Activated CD8-positive, alpha-beta T cell treated with anti-CD3 and anti-CD28 coated beads, Interleukin-2, amount 10 ng/mL, durations not matched to agents 7 days and 5 days (primary cell): ENCODE data around the gene CLCA2. TPM values are rescaled to one million over a fixed set of nuclear protein-coding genes. Genes with fewer than 3 reads are reported as not detected.

Experiments
- ATAC-seq: fragments of 150-1000 bp; cut with Tn5 transposase; one replicate; pipeline ENCODE4 v1.10.0; 2021; ENCODE audit warnings: moderate library complexity
- CTCF ChIA-PET: fragments of 350-600 bp; sonication (Branson Sonifier 250); formaldehyde crosslinking; loops from one replicate; lab custom pipeline; 2021; ENCODE audit warnings: antibody characterized with exemption; lab: Charles Lee
- POLR2A ChIA-PET: fragments of 350-600 bp; sonication (Branson Sonifier 250); formaldehyde crosslinking; loops from one replicate; lab custom pipeline; 2021; ENCODE audit warnings: antibody characterized with exemption; lab: Charles Lee
- DNase-seq: peaks from one replicate; pipeline ENCODE4 v3.0.0-alpha.2; 2020
- H3K27ac Mint-ChIP-seq: one replicate; pipeline ENCODE4 v1.8.0; 2021; ENCODE audit warnings: mild to moderate bottlenecking, mixed read lengths
- H3K27me3 Mint-ChIP-seq: one replicate; pipeline ENCODE4 v1.8.0; 2021; ENCODE audit warnings: low read depth, mixed read lengths
- H3K36me3 Mint-ChIP-seq: one replicate; pipeline ENCODE4 v1.8.0; 2021; ENCODE audit warnings: low read depth, mixed read lengths
- H3K4me1 Mint-ChIP-seq: one replicate; pipeline ENCODE4 v1.8.0; 2021; ENCODE audit warnings: low read depth, mixed read lengths
- H3K4me3 Mint-ChIP-seq: one replicate; pipeline ENCODE4 v1.8.0; 2021; ENCODE audit warnings: mild to moderate bottlenecking, mixed read lengths
- H3K9me3 Mint-ChIP-seq: one replicate; pipeline ENCODE4 v1.8.0; 2022; ENCODE audit warnings: mixed read lengths; ENCODE audit not compliant: insufficient read depth
- total RNA-seq, 2 experiments: library from RNA; stranded (reverse); gene quantifications; one replicate each; pipeline ENCODE4 v1.2.3, GENCODE V29; 2021

Gene CLCA2
- total RNA-seq, 2 experiments from 2014 or later, result not detected

DNA sequence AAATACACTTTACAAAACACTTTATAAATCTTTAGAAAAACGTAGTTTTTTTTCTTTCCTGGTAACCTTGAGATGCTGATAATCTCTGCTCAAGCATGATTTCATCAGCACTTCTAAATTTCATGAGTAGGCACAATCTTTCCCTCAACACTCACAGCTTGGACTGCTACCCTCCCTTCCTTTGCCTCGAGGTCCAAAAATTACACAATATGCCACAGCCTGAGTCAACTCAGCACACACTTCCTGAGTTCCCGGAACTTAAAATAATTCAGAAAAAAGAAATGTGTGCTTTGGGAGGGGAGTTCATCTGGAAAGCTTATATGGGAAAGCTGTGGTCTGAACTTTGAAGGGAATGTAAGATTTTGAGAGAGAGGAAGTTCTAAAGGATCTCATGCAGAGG, 5.9 kb downstream of the CLCA2 start:
- POLR2A ChIA-PET, result no interaction called here
- H3K36me3 Mint-ChIP-seq, result no peaks in the 10 kb centered on the region
- CTCF ChIA-PET, result interaction anchor here (0.9 to 2.5 kb wide), 4 partner anchors 8 to 71 kb away, joined by 3 to 15 read pairs (median 4); no protein-coding TSS in a partner anchor
- no peak for ATAC-seq
- no peak overlapping the region for H3K27ac Mint-ChIP-seq
- DNase-seq, result no peak
- no peaks in the 10 kb centered on the region for H3K4me1 Mint-ChIP-seq
- H3K27me3 Mint-ChIP-seq, result peaks cover 13% of the 10 kb centered on the region
- no peak overlapping the region for H3K4me3 Mint-ChIP-seq
- H3K9me3 Mint-ChIP-seq, result no peaks in the 10 kb centered on the region

DNA sequence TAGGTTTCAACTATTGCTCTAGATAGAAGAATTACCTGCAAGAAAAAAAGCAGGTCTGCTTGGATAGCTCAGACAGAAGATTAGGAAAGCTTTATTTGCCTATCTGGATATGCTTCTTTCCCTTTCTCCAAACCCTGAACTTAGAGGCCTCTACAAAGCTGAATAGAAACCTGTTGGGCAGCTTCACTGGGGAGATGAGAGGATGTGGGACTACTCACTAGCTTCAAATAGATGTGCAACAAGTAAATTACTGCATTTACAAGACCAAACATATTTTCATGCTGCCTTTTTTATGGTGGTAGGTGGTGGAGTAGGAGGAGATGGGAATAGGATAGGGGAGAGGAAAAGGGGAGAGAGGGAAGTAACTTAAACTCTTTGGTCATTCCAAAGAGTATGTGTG, 6.4 kb downstream of the CLCA2 start:
- DNase-seq (no peak), ATAC-seq (no peak)
- no peaks in the 10 kb centered on the region for H3K9me3 Mint-ChIP-seq
- H3K27me3 Mint-ChIP-seq, result peaks cover 13% of the 10 kb centered on the region
- H3K4me1 Mint-ChIP-seq, result no peaks in the 10 kb centered on the region
- H3K4me3 Mint-ChIP-seq, result no peak overlapping the region
- ChIA-PET CTCF (interaction anchor here (0.9 to 2.5 kb wide), 4 partner anchors 9 to 70 kb away, joined by 3 to 15 read pairs (median 4); no protein-coding TSS in a partner anchor), POLR2A (no interaction called here)
- no peaks in the 10 kb centered on the region for H3K36me3 Mint-ChIP-seq
- no peak overlapping the region for H3K27ac Mint-ChIP-seq

DNA sequence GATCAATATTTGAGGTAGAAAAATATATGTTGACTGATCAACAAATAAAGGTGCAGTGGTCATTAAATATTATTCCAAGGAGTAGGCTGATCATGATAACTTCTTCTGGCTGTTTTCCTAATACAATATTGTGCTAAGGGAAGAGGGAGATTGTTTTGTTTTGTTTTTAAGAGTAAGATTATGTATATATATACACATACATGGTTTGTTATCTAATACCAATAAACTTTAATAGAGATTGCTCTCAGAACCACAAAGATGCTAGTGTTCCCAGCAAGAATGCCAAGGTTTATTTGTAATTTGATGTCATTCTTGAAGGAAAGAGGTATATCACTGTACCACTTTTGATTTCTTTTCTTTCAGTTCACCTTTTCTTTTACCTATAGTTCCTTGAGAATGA, 10.1 kb downstream of the CLCA2 start:
- ChIA-PET POLR2A (no interaction called here), CTCF (no interaction called here)
- Mint-ChIP-seq H3K36me3 (no peaks in the 10 kb centered on the region), H3K4me3 (no peak overlapping the region), H3K4me1 (no peaks in the 10 kb centered on the region), H3K27ac (no peak overlapping the region), H3K9me3 (no peaks in the 10 kb centered on the region), H3K27me3 (peaks cover 14% of the 10 kb centered on the region)
- DNase-seq (no peak), ATAC-seq (no peak)

DNA sequence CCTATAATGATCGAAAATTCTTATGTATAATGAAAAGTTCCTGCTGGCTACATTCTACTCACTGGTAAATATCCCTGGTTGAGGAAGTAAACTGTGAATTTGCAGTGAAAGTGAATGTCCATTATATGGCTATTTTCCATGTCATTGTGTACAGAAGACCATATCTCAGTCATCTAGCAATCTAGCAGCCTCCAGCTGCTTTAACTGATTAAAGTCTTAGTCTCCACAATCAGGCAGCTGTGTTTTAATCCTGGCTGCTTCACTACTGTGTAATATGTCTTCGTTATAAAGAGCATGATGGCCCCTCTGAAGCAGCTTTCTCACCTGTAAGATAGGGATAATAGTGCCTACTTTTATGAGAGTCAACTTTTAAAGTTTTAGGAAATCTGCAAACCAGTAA, 11.4 kb downstream of the CLCA2 start:
- Mint-ChIP-seq H3K36me3 (no peaks in the 10 kb centered on the region), H3K4me3 (no peak overlapping the region), H3K9me3 (no peaks in the 10 kb centered on the region), H3K27ac (no peak overlapping the region), H3K27me3 (peaks cover 14% of the 10 kb centered on the region), H3K4me1 (no peaks in the 10 kb centered on the region)
- POLR2A ChIA-PET, result no interaction called here
- DNase-seq, result no peak
- ATAC-seq, result no peak
- CTCF ChIA-PET, result interaction anchor here (1.1 to 1.2 kb wide), 2 partner anchors 17 to 67 kb away, joined by 3 read pairs; no protein-coding TSS in a partner anchor

DNA sequence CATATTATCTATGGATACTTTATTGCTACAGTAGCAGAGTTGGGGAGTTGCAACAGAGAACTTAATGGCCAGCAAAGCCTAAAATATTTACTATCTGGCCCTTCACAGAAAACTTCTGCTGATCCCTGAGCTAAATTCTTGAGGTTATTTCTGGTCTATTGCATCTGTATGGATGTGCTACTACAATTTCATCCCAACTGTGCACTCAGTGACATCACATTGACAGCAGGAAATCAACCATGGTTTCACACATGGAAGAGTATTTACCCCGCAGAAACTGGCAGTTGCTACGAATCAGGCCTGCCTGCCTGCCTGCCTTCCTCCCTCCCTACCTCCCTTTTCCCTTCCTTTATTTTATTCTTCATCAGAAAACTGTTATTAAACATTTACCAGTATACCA, 12.1 kb downstream of the CLCA2 start:
- Mint-ChIP-seq H3K9me3 (no peaks in the 10 kb centered on the region), H3K4me1 (no peaks in the 10 kb centered on the region), H3K27ac (no peak overlapping the region), H3K4me3 (no peak overlapping the region), H3K36me3 (no peaks in the 10 kb centered on the region), H3K27me3 (peaks cover 14% of the 10 kb centered on the region)
- ATAC-seq (no peak), DNase-seq (no peak)
- POLR2A ChIA-PET, result no interaction called here
- CTCF ChIA-PET, result interaction anchor here (1.1 to 1.2 kb wide), 2 partner anchors 17 to 66 kb away, joined by 3 read pairs; no protein-coding TSS in a partner anchor

DNA sequence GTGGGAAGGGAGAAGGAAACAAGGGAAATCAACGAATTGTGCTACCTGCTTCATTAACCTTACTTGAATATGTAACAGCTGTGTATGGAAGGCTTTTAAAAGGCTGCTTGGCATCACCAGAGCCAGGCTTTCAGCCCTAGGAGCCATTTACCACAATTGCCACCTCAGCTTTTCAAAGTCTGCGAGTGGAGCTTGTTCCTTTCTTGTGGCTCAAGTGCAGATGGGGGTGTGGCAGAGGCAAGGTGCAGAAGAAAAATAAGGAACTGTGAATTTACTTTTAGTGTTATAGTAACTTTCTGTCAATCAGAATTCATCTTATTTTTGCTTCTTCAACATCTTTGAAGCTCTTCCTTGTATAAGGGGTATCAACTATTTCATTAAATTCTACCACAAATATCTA, 17.6 kb downstream of the CLCA2 start:
- Mint-ChIP-seq H3K4me1 (peaks cover 8% of the 10 kb centered on the region), H3K27ac (no peak overlapping the region), H3K36me3 (no peaks in the 10 kb centered on the region), H3K4me3 (no peak overlapping the region), H3K9me3 (no peaks in the 10 kb centered on the region), H3K27me3 (peaks cover 9% of the 10 kb centered on the region)
- ChIA-PET POLR2A (interaction anchor here (0.6 kb wide), 1 partner anchor 61 kb away, joined by 3 read pairs; no protein-coding TSS in a partner anchor), CTCF (interaction anchor here (1.4 kb wide), 1 partner anchor 32 kb away, joined by 3 read pairs; no protein-coding TSS in a partner anchor)
- ATAC-seq (peak; percentile 53), DNase-seq (peak; percentile 34)

DNA sequence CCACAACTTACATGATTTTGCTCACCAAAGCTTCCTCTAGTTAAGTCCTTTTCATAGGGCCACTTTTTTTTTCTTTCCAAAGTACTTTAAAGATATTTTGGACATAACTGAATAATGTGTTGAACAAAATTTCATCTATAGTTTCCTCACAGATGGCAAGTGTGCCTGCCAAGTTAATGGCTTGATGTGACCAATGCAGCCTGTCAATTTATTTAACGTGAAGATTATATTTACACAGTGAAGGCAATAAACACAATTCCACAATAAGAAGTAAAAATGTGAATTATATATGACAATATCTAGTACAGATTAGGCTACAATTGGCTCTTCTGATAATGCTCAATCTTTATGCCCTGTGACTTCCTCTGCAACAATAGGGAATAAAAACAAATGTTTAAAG, 18.0 kb downstream of the CLCA2 start:
- POLR2A ChIA-PET, result interaction anchor here (0.6 kb wide), 1 partner anchor 61 kb away, joined by 3 read pairs; no protein-coding TSS in a partner anchor

DNA sequence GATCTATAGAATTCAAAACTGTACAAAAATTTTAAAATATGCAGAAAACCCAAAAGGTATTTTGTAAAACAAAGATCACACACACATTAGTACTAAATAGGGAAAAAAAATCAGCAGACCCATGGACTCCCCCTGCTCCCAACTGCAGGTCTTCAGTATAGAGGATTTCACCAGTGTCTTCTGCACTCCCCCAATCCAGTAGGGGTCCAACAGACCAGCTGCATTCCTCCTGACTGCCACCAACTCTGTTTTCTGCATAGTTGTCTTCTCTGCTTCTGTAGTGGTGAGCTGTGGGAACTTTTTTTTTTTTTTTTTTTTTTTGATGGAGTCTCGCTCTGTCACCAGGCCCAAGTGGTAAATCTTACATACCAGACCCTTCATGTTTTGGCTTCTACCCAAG, 21.9 kb downstream of the CLCA2 start:
- no peak overlapping the region for H3K4me3 Mint-ChIP-seq
- H3K4me1 Mint-ChIP-seq, result peaks cover 8% of the 10 kb centered on the region
- ATAC-seq, result no peak
- ChIA-PET CTCF (interaction anchor here (1.1 kb wide), 1 partner anchor 53 kb away, joined by 3 read pairs; no protein-coding TSS in a partner anchor), POLR2A (no interaction called here)
- no peaks in the 10 kb centered on the region for H3K27me3 Mint-ChIP-seq
- DNase-seq, result no peak
- H3K27ac Mint-ChIP-seq, result no peak overlapping the region
- no peaks in the 10 kb centered on the region for H3K36me3 Mint-ChIP-seq
- H3K9me3 Mint-ChIP-seq, result no peaks in the 10 kb centered on the region

More for the DNA sequence above, 18.0 kb downstream of the CLCA2 start:
- Mint-ChIP-seq H3K4me3 (no peak overlapping the region), H3K4me1 (peaks cover 8% of the 10 kb centered on the region), H3K36me3 (no peaks in the 10 kb centered on the region), H3K27ac (no peak overlapping the region), H3K9me3 (no peaks in the 10 kb centered on the region), H3K27me3 (peaks cover 8% of the 10 kb centered on the region)
- DNase-seq, result no peak
- CTCF ChIA-PET, result interaction anchor here (1.4 kb wide), 1 partner anchor 32 kb away, joined by 3 read pairs; no protein-coding TSS in a partner anchor
- ATAC-seq, result no peak

DNA sequence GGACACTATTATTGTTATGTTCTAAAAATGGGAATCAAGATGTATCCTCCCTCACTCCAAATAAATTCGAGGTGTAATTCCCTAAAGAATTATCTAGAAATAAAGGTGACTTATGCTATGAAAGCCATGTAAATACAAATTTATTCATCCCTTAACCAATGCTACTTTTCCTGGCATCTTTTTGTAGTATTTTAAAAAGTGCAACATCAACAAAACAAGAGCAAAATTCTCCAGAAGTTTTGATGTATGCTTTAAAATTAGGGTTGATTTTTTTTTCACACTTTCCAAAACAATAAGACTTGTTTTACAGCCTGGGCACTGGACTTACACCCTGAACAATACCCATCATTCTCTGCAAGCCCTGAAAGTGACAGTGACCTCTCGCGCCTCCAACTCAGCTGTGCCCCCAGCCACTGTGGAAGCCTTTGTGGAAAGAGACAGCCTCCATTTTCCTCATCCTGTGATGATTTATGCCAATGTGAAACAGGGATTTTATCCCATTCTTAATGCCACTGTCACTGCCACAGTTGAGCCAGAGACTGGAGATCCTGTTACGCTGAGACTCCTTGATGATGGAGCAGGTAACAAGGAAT, 23.3 kb downstream of the CLCA2 start:
- Mint-ChIP-seq H3K27ac (no peak overlapping the region), H3K4me1 (no peaks in the 10 kb centered on the region), H3K36me3 (no peaks in the 10 kb centered on the region), H3K9me3 (no peaks in the 10 kb centered on the region), H3K4me3 (no peak overlapping the region), H3K27me3 (no peaks in the 10 kb centered on the region)
- ChIA-PET CTCF (no interaction called here), POLR2A (no interaction called here)
- ATAC-seq (no peak), DNase-seq (no peak)

DNA sequence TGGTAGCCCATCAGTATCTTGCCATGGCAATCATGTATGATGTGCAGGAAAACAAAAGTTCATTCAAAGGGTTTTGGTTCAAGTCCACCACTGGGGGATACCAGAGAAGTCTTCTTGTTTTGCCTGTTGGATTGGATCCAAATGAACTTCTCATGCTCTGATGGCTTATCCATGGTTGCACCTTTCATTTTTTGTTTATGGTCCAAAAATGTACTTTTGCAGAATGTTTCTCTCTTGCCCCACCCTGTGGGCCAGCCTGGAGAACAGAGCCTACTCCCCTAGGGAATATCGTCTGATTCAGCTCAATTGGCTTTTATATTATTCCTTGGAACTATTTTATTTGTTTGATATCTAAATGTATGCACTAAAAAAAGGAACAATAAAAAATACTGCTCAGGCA, 24.7 kb downstream of the CLCA2 start:
- CTCF ChIA-PET, result no interaction called here
- POLR2A ChIA-PET, result no interaction called here
- Mint-ChIP-seq H3K27ac (no peak overlapping the region), H3K4me1 (no peaks in the 10 kb centered on the region), H3K9me3 (no peaks in the 10 kb centered on the region), H3K4me3 (no peak overlapping the region), H3K36me3 (no peaks in the 10 kb centered on the region), H3K27me3 (no peaks in the 10 kb centered on the region)
- DNase-seq (no peak), ATAC-seq (no peak)

DNA sequence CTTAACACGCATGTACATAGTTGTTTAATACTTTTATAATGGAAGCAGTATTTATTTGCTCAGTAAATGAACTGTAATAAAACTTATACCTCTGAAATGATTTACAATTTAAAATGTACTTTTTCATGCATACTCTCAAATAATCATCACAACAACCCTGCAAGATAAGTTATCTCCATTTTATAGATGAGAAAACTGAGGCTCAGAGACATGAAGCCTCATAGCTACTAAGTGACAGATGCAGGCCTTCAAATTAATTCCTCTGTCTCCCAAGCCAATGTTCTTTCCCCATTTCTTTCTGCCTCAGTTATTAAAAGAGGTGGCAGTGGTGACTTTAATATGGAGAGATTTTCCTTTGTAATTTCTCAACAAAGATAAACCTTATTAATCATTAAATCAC, 25.1 kb downstream of the CLCA2 start:
- no peaks in the 10 kb centered on the region for H3K9me3 Mint-ChIP-seq
- POLR2A ChIA-PET, result no interaction called here
- no peaks in the 10 kb centered on the region for H3K36me3 Mint-ChIP-seq
- H3K4me3 Mint-ChIP-seq, result no peak overlapping the region
- CTCF ChIA-PET, result interaction anchor here (1.4 kb wide), 1 partner anchor 24 kb away, joined by 4 read pairs; no protein-coding TSS in a partner anchor
- DNase-seq (no peak), ATAC-seq (no peak)
- H3K4me1 Mint-ChIP-seq, result no peaks in the 10 kb centered on the region
- no peaks in the 10 kb centered on the region for H3K27me3 Mint-ChIP-seq
- H3K27ac Mint-ChIP-seq, result no peak overlapping the region

DNA sequence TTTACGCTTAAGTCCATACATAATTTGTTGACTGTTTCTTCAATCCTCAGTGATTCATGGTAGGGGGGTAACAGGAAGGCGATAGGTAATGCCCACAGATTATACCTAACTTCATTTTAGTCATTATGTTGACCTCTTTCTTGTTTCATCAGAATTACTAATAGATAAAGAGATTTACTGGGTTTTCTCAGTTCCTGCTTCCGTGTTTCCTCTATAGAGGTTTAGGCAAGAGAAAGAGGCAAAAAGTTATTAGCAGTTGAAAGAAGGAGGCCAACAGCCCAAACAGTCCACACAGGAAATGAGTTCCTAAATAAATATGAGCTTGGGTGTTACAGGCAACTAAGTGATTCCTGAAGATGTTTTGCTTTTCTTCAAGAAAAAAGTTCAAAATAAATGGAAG, 26.9 kb downstream of the CLCA2 start:
- H3K4me3 Mint-ChIP-seq, result no peak overlapping the region
- no peaks in the 10 kb centered on the region for H3K4me1 Mint-ChIP-seq
- H3K36me3 Mint-ChIP-seq, result no peaks in the 10 kb centered on the region
- POLR2A ChIA-PET, result no interaction called here
- H3K27me3 Mint-ChIP-seq, result no peaks in the 10 kb centered on the region
- H3K9me3 Mint-ChIP-seq, result no peaks in the 10 kb centered on the region
- no peak for DNase-seq
- no peak for ATAC-seq
- CTCF ChIA-PET, result no interaction called here
- H3K27ac Mint-ChIP-seq, result no peak overlapping the region
